GM18505 (cell line): ENCODE results near the gene LIMS1.
"Not testable (repeated sequence)": the region's sequence is repeated elsewhere in the genome, so short reads cannot be mapped to it uniquely, and the experiment has no call there.

Experiments used
- ATAC-seq: cut with Tn5 transposase; IDR thresholded peaks from one replicate; pipeline ENCODE4 v1.9.1; 2021; ENCODE audit not compliant: unreplicated experiment
- POLR2A ChIP-seq: IDR thresholded peaks from 4 replicates; pipeline ENCODE4 v1.6.1; 2011; ENCODE audit warnings: borderline replicate concordance; ENCODE audit not compliant: insufficient read depth, insufficient read length; ENCODE audit errors: extremely low read depth

Gene LIMS1

GRCh38 chr2:108662207-108662612, 127.9 kb downstream of the LIMS1 start:
- peak; percentile 95 for ATAC-seq

DNA sequence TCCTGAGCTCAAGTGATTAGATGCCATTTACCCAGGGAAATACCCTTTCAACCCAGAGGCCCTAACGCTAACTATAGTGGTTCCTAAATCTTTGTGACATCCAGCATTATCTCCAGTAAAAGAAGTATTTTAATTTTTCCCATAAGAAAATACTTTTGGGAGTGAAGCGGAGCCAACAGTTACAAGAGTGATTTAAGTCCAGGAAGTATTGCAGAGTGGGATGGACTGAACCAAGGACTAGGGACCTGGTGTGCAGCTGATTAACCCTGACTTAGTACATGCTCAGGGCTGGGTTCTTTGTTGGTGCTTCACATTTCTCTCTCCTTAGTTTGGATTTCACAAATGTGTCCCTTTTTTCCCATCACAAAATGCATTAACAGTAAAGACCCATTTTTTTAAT, 129.1 kb downstream of the LIMS1 start:
- ATAC-seq, result not testable (repeated sequence)

DNA sequence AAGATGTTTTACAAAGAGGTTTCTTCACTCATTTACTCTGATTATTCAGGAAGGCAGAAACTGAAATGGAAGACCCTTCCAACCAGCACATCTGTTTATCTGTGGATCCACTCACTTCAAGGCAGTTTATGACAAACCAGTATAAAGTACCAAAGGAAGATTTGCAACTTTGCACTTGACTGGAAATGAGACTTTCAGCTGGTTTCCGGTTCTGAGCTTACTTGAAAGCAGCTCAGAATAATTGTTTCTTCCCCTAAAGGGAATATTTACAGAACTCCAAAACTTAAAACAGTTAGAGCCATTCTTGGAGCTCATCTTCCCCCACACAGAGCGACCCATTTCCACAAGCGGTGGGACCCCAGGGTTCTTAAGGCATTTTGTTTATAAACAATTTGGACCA, 129.8 kb downstream of the LIMS1 start:
- not testable (repeated sequence) for ATAC-seq

GRCh38 chr2:108664979-108665378, 130.7 kb downstream of the LIMS1 start:
- not testable (repeated sequence) for ATAC-seq

GRCh38 chr2:108665975-108666374, 131.7 kb downstream of the LIMS1 start:
- ATAC-seq, result not testable (repeated sequence)

- not testable (repeated sequence) for ATAC-seq
Observed at GRCh38 chr2:108667140-108667539, 132.9 kb downstream of the LIMS1 start.

- not testable (repeated sequence) for ATAC-seq
Observed at GRCh38 chr2:108670282-108670681, 136.0 kb downstream of the LIMS1 start.

- not testable (repeated sequence) for ATAC-seq
Observed at GRCh38 chr2:108672200-108672805, 138.0 kb downstream of the LIMS1 start.

DNA sequence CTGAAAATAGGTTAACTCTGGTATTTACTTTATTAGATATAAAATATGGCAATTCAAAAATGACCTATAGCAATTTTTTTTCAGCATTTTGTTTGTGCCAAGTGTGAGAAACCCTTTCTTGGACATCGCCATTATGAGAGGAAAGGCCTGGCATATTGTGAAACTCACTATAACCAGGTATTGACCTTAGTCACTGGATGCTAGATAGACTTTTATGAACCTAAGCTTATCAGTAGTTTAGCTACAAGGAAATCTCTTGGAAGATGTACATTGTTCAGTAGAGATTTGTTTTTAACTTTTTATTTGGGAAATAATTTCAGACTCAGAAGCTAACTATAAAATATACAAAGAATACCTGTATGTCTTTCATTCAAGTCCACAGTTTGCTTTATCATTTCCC, 142.3 kb downstream of the LIMS1 start:
- not testable (repeated sequence) for ATAC-seq

- ATAC-seq, result not testable (repeated sequence)
Observed at GRCh38 chr2:108677239-108677744, 143.0 kb downstream of the LIMS1 start.

- not testable (repeated sequence) for ATAC-seq
Observed at GRCh38 chr2:108678198-108678651, 144.0 kb downstream of the LIMS1 start.

GRCh38 chr2:108680805-108681204, 146.5 kb downstream of the LIMS1 start:
- not testable (repeated sequence) for ATAC-seq

DNA sequence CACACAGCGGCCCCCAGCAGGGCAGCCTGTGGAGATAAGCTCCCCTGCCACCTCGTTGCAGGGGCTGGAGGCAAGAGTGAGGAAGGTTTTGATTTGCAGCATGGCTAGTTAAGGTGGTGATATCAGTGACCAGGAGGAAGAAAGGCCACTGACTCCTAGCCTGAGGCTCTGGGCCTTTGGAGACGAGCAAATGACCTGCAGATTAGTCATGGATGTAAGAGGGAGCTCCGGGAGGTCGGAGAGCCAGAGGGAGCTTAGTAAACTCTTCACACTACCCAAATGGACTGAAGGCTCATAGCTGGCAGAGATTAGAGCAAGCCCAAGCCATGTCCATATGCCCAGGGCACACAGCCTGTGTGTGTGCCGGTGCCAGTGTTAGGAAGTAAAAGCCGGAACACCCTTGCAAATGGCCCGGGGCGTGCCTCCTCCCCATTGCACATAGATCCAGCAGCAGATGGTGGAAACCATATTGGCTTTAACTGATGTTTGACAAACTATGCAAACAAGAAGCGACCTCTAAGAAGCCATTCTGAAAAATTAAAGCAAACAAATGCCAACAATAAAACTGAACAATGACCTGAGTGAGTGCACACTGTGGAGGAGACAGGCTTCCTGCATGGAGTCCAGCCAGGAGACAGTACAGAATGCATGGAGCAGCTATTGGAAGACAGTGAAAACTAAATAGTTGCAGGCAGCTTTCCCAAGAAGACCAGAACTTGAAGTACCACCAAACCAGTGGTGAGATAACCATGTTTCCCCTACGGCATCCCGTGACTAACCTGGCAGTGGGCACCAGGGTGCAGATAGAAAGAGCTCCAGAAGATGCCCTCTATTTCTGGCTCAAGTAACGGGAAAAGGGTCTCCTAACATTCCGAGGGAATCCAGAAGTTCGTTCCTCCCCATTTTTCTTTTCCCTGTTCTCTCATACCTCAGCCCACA, 154.8 kb downstream of the LIMS1 start:
- ATAC-seq, result not testable (repeated sequence)

DNA sequence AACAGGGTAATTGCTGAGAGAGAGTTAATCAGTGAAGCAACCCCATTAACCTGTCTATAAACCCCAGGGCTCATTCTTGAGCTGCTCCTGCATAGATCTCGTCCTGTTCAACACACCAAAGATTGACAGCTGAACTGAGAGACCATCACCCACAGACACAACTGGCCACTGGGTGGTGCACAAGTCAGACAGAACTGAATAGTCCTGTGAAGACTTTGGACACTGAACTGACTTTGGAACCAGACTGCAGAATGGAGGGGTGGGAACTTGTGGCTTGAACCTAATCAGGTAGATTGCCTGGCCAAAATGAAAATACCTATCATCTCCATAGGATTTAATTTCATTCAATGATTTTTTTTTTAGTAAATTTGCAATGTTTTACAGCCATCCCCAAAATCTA, 155.7 kb downstream of the LIMS1 start:
- ATAC-seq, result peak; percentile 60

GRCh38 chr2:108691447-108691846, 157.2 kb downstream of the LIMS1 start:
- TF ChIP-seq POLR2A, result no peak

GRCh38 chr2:108701208-108701607, 166.9 kb downstream of the LIMS1 start:
- no peak for ATAC-seq
- TF ChIP-seq POLR2A, result no peak

More at GRCh38 chr2:108691447-108691846, 157.2 kb downstream of the LIMS1 start:
- ATAC-seq, result no peak
